ENCODE measurements around the gene ACIN1. TPM values are rescaled to one million over a fixed set of nuclear protein-coding genes. Genes with fewer than 3 reads are reported as not detected.
A peak's percentile ranks its signal among the peaks of the same experiment; 100 is the strongest.

Gene ACIN1
- polyA plus RNA-seq, 1 experiment, result 123 TPM

DNA sequence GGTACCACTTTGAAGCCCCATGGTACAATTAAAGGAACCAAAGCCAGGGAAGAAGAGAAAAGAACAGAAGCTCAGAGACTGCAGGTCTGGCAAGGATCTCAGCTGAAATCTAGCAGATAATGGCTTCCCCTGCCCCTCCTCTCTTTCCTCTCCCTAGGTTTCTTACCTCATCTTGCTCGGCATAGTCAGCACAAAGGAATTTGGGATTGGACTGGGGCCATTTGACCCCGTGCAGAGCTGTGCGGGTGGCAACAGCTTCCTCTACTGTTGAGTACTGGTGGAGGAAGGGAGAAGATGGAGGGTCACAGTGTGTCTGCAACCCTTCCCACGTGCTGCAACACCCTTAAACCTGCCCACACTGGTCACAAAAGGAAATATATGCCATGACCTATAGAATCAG is 32.9 kb downstream of the ACIN1 start:
- ChIA-PET CTCF (interaction anchor here (0.6 to 19.2 kb wide), 8 partner anchors 9 to 125 kb away, joined by 3 to 539 read pairs (median 8); partner anchors contain the start of genes ACIN1, AJUBA and C14orf119), POLR2A (interaction anchor here (0.6 to 1.2 kb wide), 3 partner anchors 18 to 145 kb away, joined by 3 to 14 read pairs (median 4); no protein-coding TSS in a partner anchor)
- peak; percentile 83 for DNase-seq (ENCODE audit: low read depth)
- H3K4me3 ChIP-seq (ENCODE audit: low read depth, low read length), result no peak overlapping the region
- peaks cover 39% of the 10 kb centered on the region for H3K36me3 ChIP-seq (ENCODE audit: control insufficient read depth, insufficient read depth, low read length)
- TF ChIP-seq CTCF (IDR thresholded peaks at IDR 0.05; ENCODE audit: insufficient read depth, low read depth, low read length), result no peak
- H3K27me3 ChIP-seq (ENCODE audit: control insufficient read depth, insufficient read depth, low read length), result no peaks in the 10 kb centered on the region

DNA sequence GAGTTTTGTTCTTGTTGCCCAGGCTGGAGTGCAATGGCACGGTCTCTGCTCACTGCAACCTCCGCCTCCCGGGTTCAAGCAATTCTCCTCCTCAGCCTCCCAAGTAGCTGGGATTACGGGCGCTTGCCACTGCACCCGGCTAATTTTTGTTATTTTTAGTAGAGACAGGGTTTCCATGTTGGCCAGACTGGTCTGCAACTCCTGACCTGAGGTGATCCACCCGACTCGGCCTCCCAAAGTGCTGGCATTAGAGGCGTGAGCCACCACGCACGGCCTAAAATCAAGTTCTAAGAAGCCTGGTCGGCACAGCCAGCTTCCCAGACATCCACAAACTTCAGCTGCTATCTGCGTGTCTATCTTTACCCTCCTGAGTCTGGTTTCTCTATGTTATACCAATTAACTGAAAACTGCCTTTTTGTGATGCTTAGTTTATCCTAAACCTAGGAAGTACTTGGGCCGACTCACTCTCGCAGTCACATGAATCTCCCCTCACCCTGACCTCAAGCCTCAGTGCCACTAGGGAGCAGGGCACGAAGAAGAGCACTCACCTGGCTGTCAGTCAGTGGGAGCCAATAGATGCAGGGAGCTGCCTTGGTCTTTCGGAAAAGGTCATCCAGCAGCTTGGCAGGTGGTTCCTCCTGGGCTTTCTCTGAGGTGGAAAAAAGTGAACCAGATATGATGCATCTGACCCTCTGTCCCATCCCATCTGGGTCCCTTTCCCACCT is 34.2 kb downstream of the ACIN1 start:
- H3K4me3 ChIP-seq (ENCODE audit: low read depth, low read length), result no peak overlapping the region
- ChIA-PET POLR2A (no interaction called here), CTCF (interaction anchor here (0.6 to 19.2 kb wide), 7 partner anchors 6 to 130 kb away, joined by 3 to 539 read pairs (median 30); partner anchors contain the start of gene AJUBA)
- no peak for DNase-seq (ENCODE audit: low read depth)
- H3K36me3 ChIP-seq (ENCODE audit: control insufficient read depth, insufficient read depth, low read length), result peaks cover 35% of the 10 kb centered on the region
- no peak for TF ChIP-seq CTCF (IDR thresholded peaks at IDR 0.05; ENCODE audit: insufficient read depth, low read depth, low read length)
- no peaks in the 10 kb centered on the region for H3K27me3 ChIP-seq (ENCODE audit: control insufficient read depth, insufficient read depth, low read length)

- DNase-seq (ENCODE audit: low read depth), result no peak
- H3K27me3 ChIP-seq (ENCODE audit: control insufficient read depth, insufficient read depth, low read length), result no peaks in the 10 kb centered on the region
- ChIA-PET CTCF (interaction anchor here (0.8 to 19.2 kb wide), 35 partner anchors 8 to 180 kb away, joined by 3 to 539 read pairs (median 6); partner anchors contain the start of genes AJUBA, PRMT5, PSMB11 and RBM23), POLR2A (interaction anchor here (0.5 kb wide), 1 partner anchor 76 kb away, joined by 3 read pairs; the partner anchor contains the start of gene AJUBA)
- H3K36me3 ChIP-seq (ENCODE audit: control insufficient read depth, insufficient read depth, low read length), result peaks cover 30% of the 10 kb centered on the region
- no peak for TF ChIP-seq CTCF (IDR thresholded peaks at IDR 0.05; ENCODE audit: insufficient read depth, low read depth, low read length)
- H3K4me3 ChIP-seq (ENCODE audit: low read depth, low read length), result no peak overlapping the region
Observed at GRCh38 chr14:23058654-23059504, 36.1 kb downstream of the ACIN1 start.

DNA sequence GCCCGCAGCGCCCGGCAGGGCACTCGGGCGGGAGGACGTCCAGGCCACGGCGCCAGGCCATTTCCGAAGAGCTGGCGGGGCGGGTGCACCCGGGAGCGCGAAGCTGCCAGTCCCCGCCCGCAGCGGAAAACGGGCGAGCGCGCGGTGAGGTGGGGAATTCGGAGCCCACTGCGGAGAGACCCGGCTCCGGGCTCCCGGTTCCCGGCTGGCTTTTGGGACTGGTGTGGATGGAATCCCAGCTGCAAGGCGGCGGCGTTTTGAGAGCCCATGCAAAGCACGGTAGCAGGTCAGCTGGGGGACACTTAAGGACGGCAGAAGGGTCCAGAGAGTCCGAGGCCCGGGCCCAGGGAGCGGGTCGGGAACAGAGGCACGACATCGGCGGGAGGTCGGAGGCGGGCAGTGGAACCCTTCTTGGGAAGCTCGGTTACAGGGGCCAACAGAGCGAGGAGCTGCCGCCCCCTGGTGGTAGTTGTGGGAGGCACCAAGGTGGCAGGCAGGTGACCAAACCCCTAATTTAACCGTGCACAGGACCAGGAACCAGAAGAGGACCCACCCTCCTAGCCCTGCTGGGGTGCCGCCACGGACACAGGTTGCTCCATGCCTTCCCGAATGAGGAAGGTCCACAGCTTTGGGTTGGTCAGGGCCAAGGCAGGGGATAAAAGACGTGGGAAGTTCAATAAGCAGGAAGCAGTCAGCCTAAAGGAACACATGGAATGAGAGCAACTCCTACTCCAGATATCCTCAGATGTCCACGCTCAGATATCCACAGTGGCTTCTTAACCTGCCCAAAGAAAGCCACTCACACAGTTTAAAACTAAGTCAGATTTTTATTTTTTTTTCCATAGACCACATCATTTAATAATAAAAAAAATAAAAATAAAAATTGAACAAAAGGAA is 36.9 kb downstream of the ACIN1 start:
- Histone ChIP-seq H3K27me3 (ENCODE audit: control insufficient read depth, insufficient read depth, low read length) (no peaks in the 10 kb centered on the region), H3K4me3 (ENCODE audit: low read depth, low read length) (peak overlapping the region; percentile 52), H3K36me3 (ENCODE audit: control insufficient read depth, insufficient read depth, low read length) (peaks cover 24% of the 10 kb centered on the region)
- DNase-seq (ENCODE audit: low read depth), result no peak
- POLR2A ChIA-PET, result interaction anchor here (0.5 to 0.7 kb wide), 3 partner anchors 75 to 139 kb away, joined by 3 read pairs; partner anchors contain the start of genes AJUBA and RBM23
- peak; percentile 92 for TF ChIP-seq CTCF (IDR thresholded peaks at IDR 0.05; ENCODE audit: insufficient read depth, low read depth, low read length)
- CTCF ChIA-PET, result interaction anchor here (0.6 to 19.2 kb wide), 43 partner anchors 9 to 501 kb away, joined by 3 to 539 read pairs (median 5); partner anchors contain the start of genes ACIN1, AJUBA, C14orf119 and PPP1R3E

All from BJ (cell line).